OCI-LY7 (cell line): ENCODE measurements around the gene CHGA.

Experiments
- CTCF ChIP-seq: fragments of 200-600 bp; sonication (generic); conservative IDR thresholded peaks from 2 replicates; pipeline ENCODE4 v1.5.1; 2014; ENCODE audit warnings: mild to moderate bottlenecking, antibody characterized with exemption, low read length, moderate library complexity, mixed read lengths
- EZH2phosphoT487 ChIP-seq: fragments of 200-600 bp; sonication (generic); IDR thresholded peaks from 2 replicates; pipeline ENCODE4 v1.6.1; 2018; ENCODE audit warnings: low read depth, borderline replicate concordance, mild to moderate bottlenecking, mixed run types, antibody characterized with exemption, low read length, moderate library complexity, mixed read lengths

GRCh38 chr14:92984082-92984788, 61.3 kb downstream of the CHGA start:
- TF ChIP-seq CTCF (no peak), EZH2phosphoT487 (no peak)
